Activated naive CD4-positive, alpha-beta T cell treated with anti-CD3 and anti-CD28 coated beads for 36 hours (primary cell): ENCODE results near the gene BRCA2. TPM values are rescaled to one million over a fixed set of nuclear protein-coding genes. Genes with fewer than 3 reads are reported as not detected.

Experiments
- CTCF ChIA-PET: fragments of 350-600 bp; sonication (Branson Sonifier 250); formaldehyde crosslinking; loops from one replicate; lab custom pipeline; 2021; ENCODE audit warnings: antibody characterized with exemption; lab: Charles Lee
- DNase-seq: peaks from one replicate; pipeline ENCODE4 v3.0.0-alpha.2; 2020
- H3K27ac Mint-ChIP-seq: one replicate; pipeline ENCODE4 v1.8.0; 2021; ENCODE audit warnings: mild to moderate bottlenecking, mixed read lengths
- H3K27me3 Mint-ChIP-seq: one replicate; pipeline ENCODE4 v1.8.0; 2021; ENCODE audit warnings: low read depth, mixed read lengths
- H3K36me3 Mint-ChIP-seq: one replicate; pipeline ENCODE4 v1.8.0; 2021; ENCODE audit warnings: low read depth, mixed read lengths
- H3K4me1 Mint-ChIP-seq: one replicate; pipeline ENCODE4 v1.8.0; 2021; ENCODE audit warnings: low read depth, mixed read lengths
- H3K4me3 Mint-ChIP-seq: one replicate; pipeline ENCODE4 v1.8.0; 2021; ENCODE audit warnings: mild to moderate bottlenecking, moderate library complexity, mixed read lengths
- H3K9me3 Mint-ChIP-seq: one replicate; pipeline ENCODE4 v1.8.0; 2021; ENCODE audit warnings: mixed read lengths
- intact Hi-C: fragments of 100-400 bp; cut with micrococcal nuclease; formaldehyde crosslinking; loops from one replicate; pipeline ENCODE4 v1.15.1; 2023
- total RNA-seq, 2 experiments: library from RNA; stranded (reverse); gene quantifications; one replicate each; pipeline ENCODE4 v1.2.3, GENCODE V29; 2021

BRCA2 gene
- total RNA-seq, 2 experiments from 2014 or later = 17.3 to 21.3 TPM

DNA sequence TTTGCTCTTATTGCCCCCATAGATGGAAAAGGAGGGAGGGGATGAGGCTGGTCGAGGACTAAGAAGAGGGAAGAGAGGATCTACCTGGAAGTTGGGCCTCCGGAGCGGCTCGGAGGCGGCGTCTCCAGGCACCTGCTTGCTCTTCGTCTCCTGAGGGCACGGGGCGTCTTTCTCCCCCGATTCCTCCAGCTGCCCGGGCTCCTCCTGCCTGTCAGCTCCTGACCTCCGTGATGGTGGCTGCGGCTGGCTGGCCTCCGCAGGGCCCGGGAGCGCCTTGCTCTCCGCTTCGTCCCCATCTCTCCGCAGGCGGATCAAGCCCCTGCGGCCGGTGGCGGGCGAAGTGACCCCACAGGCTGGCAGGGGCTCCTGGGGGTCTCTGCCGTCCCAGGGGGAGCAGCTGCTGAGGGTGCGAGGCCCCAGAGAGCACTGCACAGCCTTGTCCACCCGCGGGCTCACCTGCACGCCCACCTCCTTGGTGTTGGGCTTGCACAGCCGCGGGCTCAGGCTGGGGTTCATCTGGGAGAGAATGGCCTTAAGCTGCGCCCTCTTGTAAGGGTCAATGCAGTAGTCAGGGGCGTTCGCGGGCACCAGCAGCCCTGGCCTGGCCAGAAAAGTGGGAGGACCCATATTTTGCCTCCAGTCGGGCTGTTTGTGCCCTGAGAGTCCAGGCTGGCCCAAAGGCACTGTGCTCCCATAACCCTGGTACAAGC is 4.0 kb upstream of the BRCA2 start:
- peaks cover 5% of the 10 kb centered on the region for H3K36me3 Mint-ChIP-seq
- intact Hi-C loops = loop anchor here (2.0 to 10.0 kb wide), 2 partner anchors 147 to 603 kb away; no protein-coding TSS in a partner anchor
- peaks cover 14% of the 10 kb centered on the region for H3K4me1 Mint-ChIP-seq
- no peaks in the 10 kb centered on the region for H3K9me3 Mint-ChIP-seq
- CTCF ChIA-PET = interaction anchor here (1.1 to 2.0 kb wide), 5 partner anchors 10 to 401 kb away, joined by 3 to 8 read pairs (median 5); no protein-coding TSS in a partner anchor
- no peak overlapping the region for H3K27ac Mint-ChIP-seq
- no peaks in the 10 kb centered on the region for H3K27me3 Mint-ChIP-seq
- no peak for DNase-seq
- H3K4me3 Mint-ChIP-seq = no peak overlapping the region

DNA sequence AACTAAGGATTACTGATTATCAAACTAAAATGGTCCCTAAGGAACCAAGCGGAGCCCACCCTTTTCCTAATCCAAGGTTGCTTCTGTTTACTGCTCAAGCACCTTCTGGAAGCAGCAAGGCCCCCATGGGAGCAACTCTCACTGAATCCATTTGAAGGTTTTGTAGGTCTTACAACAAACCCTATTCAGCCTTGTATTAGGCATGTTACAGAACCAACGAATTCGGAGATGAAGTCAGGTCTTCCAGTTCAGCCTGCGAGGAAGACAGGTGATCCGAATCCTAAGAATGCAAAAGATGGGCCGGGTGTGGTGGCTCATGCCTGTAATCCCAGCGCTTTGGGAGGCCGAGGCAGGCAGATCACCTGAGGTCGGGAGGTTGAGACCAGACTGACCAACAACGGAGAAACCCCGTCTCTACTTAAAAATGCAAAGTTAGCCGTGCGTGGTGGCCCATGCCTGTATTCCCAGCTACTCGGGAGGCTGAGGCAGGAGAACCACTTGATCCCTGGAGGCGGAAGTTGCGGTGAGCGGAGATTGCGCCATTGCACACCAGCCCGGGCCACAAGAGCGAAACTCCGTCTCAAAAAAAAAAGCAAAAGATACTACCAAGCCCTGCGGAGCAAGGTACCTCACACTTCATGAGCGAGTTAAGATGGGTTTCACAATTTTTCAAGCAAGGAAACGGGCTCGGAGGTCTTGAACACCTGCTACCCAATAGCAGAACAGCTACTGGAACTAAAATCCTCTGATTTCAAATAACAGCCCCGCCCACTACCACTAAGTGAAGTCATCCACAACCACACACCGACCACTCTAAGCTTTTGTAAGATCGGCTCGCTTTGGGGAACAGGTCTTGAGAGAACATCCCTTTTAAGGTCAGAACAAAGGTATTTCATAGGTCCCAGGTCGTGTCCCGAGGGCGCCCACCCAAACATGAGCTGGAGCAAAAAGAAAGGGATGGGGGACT is 754 bp upstream of the BRCA2 start:
- Mint-ChIP-seq H3K36me3 (peaks cover 20% of the 10 kb centered on the region), H3K27ac (peak overlapping the region; percentile 98)

DNA sequence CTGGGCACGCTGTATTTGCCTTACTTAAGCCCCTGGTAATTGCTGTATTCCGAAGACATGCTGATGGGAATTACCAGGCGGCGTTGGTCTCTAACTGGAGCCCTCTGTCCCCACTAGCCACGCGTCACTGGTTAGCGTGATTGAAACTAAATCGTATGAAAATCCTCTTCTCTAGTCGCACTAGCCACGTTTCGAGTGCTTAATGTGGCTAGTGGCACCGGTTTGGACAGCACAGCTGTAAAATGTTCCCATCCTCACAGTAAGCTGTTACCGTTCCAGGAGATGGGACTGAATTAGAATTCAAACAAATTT is 676 bp downstream of the BRCA2 start:
- DNase-seq = no peak
- CTCF ChIA-PET = interaction anchor here (0.8 to 1.7 kb wide), 5 partner anchors 9 to 406 kb away, joined by 3 to 7 read pairs (median 4); partner anchors contain the start of gene N4BP2L2
- H3K9me3 Mint-ChIP-seq = no peaks in the 10 kb centered on the region
- H3K4me3 Mint-ChIP-seq = peak overlapping the region; percentile 92
- peaks cover 26% of the 10 kb centered on the region for H3K36me3 Mint-ChIP-seq
- H3K27ac Mint-ChIP-seq = peak overlapping the region; percentile 98
- H3K4me1 Mint-ChIP-seq = peaks cover 12% of the 10 kb centered on the region
- intact Hi-C loops = loop anchor here (5.0 to 10.0 kb wide), 2 partner anchors 336 to 599 kb away; no protein-coding TSS in a partner anchor
- H3K27me3 Mint-ChIP-seq = no peaks in the 10 kb centered on the region

More for the DNA sequence above, 754 bp upstream of the BRCA2 start:
- CTCF ChIA-PET = interaction anchor here (0.7 to 1.7 kb wide), 8 partner anchors 15 to 267 kb away, joined by 3 to 8 read pairs (median 4); partner anchors contain the start of gene N4BP2L2
- peak; percentile 71 for DNase-seq
- H3K4me1 Mint-ChIP-seq = peaks cover 15% of the 10 kb centered on the region
- peak overlapping the region; percentile 92 for H3K4me3 Mint-ChIP-seq
- no peaks in the 10 kb centered on the region for H3K9me3 Mint-ChIP-seq
- H3K27me3 Mint-ChIP-seq = no peaks in the 10 kb centered on the region
- intact Hi-C loops = loop anchor here (1.0 to 10.0 kb wide), 9 partner anchors 14 to 1228 kb away; partner anchors contain the start of genes FRY, N4BP2L1, N4BP2L2 and PDS5B

DNA sequence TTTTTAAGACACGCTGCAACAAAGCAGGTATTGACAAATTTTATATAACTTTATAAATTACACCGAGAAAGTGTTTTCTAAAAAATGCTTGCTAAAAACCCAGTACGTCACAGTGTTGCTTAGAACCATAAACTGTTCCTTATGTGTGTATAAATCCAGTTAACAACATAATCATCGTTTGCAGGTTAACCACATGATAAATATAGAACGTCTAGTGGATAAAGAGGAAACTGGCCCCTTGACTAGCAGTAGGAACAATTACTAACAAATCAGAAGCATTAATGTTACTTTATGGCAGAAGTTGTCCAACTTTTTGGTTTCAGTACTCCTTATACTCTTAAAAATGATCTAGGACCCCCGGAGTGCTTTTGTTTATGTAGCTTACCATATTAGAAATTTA is 1.2 kb downstream of the BRCA2 start:
- H3K36me3 Mint-ChIP-seq = peaks cover 29% of the 10 kb centered on the region
- H3K4me3 Mint-ChIP-seq = peak overlapping the region; percentile 92
- H3K27ac Mint-ChIP-seq = no peak overlapping the region
- DNase-seq = no peak
- no peaks in the 10 kb centered on the region for H3K9me3 Mint-ChIP-seq
- H3K27me3 Mint-ChIP-seq = no peaks in the 10 kb centered on the region
- intact Hi-C loops = loop anchor here (5.0 to 10.0 kb wide), 2 partner anchors 336 to 598 kb away; no protein-coding TSS in a partner anchor
- peaks cover 12% of the 10 kb centered on the region for H3K4me1 Mint-ChIP-seq
- CTCF ChIA-PET = interaction anchor here (1.2 kb wide), 2 partner anchors 9 to 138 kb away, joined by 3 read pairs; no protein-coding TSS in a partner anchor

DNA sequence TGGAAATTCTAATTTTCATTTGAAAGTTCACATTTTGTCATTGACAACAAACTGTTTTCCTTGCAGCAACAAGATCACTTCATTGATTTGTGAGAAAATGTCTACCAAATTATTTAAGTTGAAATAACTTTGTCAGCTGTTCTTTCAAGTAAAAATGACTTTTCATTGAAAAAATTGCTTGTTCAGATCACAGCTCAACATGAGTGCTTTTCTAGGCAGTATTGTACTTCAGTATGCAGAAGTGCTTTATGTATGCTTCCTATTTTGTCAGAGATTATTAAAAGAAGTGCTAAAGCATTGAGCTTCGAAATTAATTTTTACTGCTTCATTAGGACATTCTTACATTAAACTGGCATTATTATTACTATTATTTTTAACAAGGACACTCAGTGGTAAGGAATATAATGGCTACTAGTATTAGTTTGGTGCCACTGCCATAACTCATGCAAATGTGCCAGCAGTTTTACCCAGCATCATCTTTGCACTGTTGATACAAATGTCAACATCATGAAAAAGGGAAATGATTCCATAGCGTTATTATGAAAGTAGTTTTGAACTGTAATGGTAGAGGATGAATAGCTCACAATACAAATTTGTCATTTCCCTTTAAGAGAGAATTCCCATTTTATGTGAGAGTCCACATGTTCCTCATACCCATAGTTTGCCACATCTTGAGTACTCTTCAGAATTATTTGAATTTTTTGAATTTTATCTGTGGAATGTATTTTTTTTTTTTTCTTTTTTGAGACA is 2.6 kb downstream of the BRCA2 start:
- DNase-seq = no peak
- CTCF ChIA-PET = interaction anchor here (0.7 to 1.3 kb wide), 4 partner anchors 15 to 71 kb away, joined by 3 read pairs; no protein-coding TSS in a partner anchor
- Mint-ChIP-seq H3K4me1 (peaks cover 12% of the 10 kb centered on the region), H3K9me3 (no peaks in the 10 kb centered on the region), H3K4me3 (no peak overlapping the region), H3K36me3 (peaks cover 39% of the 10 kb centered on the region), H3K27ac (no peak overlapping the region), H3K27me3 (no peaks in the 10 kb centered on the region)
- intact Hi-C loops = loop anchor here (5.0 to 10.0 kb wide), 2 partner anchors 334 to 597 kb away; no protein-coding TSS in a partner anchor

DNA sequence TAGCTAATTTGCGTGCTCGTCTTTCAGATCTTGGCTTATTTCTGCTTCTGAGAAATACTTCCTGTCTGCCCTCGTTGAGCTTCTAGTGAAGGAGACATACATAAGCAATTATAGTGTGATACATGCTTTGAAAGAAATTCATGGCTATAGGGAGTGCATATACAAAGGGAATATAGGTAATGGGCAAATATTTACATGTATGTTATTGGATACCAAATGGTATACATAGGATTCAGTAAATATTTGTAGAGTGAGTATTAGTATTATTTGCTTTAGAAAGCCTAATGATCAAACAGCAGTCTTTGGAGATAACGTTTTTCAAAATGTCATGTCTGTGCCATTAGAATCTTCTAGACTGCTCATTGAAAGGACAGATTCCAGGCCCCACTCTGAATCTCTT is 5.2 kb downstream of the BRCA2 start:
- Mint-ChIP-seq H3K4me3 (no peak overlapping the region), H3K27me3 (no peaks in the 10 kb centered on the region), H3K4me1 (peaks cover 6% of the 10 kb centered on the region), H3K27ac (no peak overlapping the region), H3K36me3 (peaks cover 47% of the 10 kb centered on the region), H3K9me3 (no peaks in the 10 kb centered on the region)
- no peak for DNase-seq
- intact Hi-C loops = no loop called here
- CTCF ChIA-PET = interaction anchor here (0.5 kb wide), 1 partner anchor 425 kb away, joined by 3 read pairs; no protein-coding TSS in a partner anchor

DNA sequence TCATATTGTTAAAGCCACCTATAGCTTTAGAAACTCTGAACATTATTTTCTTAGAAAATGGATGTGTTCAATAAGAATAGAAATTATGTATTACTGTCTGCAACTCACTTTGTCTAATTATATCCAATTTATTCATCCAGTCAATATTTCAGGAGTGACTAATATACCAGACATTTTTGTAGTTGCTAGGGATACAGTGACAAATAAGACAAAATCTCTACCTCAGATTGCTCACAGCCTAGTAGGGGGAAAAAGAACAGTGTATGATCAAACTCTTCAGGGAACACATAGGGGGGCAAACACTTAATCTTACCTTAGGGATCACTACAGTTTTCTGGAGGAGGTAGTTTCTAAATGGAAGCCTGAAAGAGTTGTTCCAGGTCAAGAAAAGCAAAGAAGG is 8.6 kb downstream of the BRCA2 start:
- CTCF ChIA-PET = interaction anchor here (0.6 kb wide), 1 partner anchor 69 kb away, joined by 3 read pairs; no protein-coding TSS in a partner anchor
- no peaks in the 10 kb centered on the region for H3K9me3 Mint-ChIP-seq
- H3K4me3 Mint-ChIP-seq = no peak overlapping the region
- no peak overlapping the region for H3K27ac Mint-ChIP-seq
- no peaks in the 10 kb centered on the region for H3K27me3 Mint-ChIP-seq
- no peaks in the 10 kb centered on the region for H3K4me1 Mint-ChIP-seq
- DNase-seq = no peak
- peaks cover 44% of the 10 kb centered on the region for H3K36me3 Mint-ChIP-seq
- intact Hi-C loops = no loop called here

DNA sequence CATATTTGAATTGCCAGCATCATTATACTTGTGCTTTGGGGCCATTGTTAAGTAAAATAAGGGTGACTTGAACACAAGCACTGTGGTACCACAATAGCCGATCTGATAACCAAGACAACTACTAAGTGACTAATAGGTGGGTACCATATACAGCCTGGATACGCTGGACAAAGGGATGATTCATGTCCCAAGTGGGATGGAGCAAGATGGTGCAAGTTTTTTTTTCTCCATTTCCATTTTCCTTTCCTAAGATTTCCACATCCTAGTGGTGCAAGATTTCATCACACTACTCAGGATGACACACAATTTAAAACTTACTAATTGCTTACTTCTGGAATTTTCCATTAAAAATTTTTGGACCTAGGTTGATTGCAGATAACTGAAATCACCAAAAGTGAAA is 15.1 kb downstream of the BRCA2 start:
- intact Hi-C loops = no loop called here
- Mint-ChIP-seq H3K36me3 (peaks cover 54% of the 10 kb centered on the region), H3K4me3 (no peak overlapping the region), H3K4me1 (no peaks in the 10 kb centered on the region), H3K27me3 (no peaks in the 10 kb centered on the region), H3K27ac (no peak overlapping the region), H3K9me3 (peaks cover 1% of the 10 kb centered on the region)
- CTCF ChIA-PET = no interaction called here
- no peak for DNase-seq

DNA sequence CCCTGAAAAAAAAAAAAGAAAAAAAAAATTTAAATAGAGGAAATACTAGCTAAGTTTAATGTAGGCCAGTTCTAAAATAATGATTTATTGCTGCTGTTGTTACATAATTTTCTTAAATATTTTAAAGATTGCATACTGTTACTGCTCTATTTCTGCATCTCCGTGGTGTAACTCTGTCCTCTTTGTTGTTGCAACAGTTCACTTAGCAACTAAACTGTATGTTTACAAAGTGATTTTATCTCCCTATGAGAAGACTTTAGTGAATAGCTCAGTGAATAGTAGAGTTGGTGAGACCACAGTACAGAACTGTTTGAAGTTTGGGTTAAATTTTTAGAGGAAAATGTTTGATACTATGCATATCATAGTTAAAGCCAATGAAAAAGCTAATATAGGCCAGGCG is 19.4 kb downstream of the BRCA2 start:
- H3K27ac Mint-ChIP-seq = no peak overlapping the region
- no peak overlapping the region for H3K4me3 Mint-ChIP-seq
- intact Hi-C loops = no loop called here
- no peak for DNase-seq
- H3K9me3 Mint-ChIP-seq = peaks cover 5% of the 10 kb centered on the region
- H3K4me1 Mint-ChIP-seq = no peaks in the 10 kb centered on the region
- CTCF ChIA-PET = interaction anchor here (0.6 to 1.1 kb wide), 2 partner anchors 17 to 80 kb away, joined by 3 read pairs; no protein-coding TSS in a partner anchor
- peaks cover 2% of the 10 kb centered on the region for H3K27me3 Mint-ChIP-seq
- peaks cover 74% of the 10 kb centered on the region for H3K36me3 Mint-ChIP-seq

DNA sequence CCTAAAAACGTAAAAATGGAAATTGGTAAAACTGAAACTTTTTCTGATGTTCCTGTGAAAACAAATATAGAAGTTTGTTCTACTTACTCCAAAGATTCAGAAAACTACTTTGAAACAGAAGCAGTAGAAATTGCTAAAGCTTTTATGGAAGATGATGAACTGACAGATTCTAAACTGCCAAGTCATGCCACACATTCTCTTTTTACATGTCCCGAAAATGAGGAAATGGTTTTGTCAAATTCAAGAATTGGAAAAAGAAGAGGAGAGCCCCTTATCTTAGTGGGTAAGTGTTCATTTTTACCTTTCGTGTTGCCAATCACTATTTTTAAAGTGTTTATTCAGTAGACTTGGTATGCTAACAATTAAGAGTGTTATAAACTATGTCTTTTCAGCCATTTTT is 25.6 kb downstream of the BRCA2 start:
- CTCF ChIA-PET = interaction anchor here (0.6 kb wide), 1 partner anchor 160 kb away, joined by 4 read pairs; no protein-coding TSS in a partner anchor
- H3K27ac Mint-ChIP-seq = no peak overlapping the region
- H3K36me3 Mint-ChIP-seq = peaks cover 28% of the 10 kb centered on the region
- intact Hi-C loops = no loop called here
- peaks cover 2% of the 10 kb centered on the region for H3K27me3 Mint-ChIP-seq
- H3K4me3 Mint-ChIP-seq = no peak overlapping the region
- no peaks in the 10 kb centered on the region for H3K4me1 Mint-ChIP-seq
- peaks cover 6% of the 10 kb centered on the region for H3K9me3 Mint-ChIP-seq
- DNase-seq = no peak

DNA sequence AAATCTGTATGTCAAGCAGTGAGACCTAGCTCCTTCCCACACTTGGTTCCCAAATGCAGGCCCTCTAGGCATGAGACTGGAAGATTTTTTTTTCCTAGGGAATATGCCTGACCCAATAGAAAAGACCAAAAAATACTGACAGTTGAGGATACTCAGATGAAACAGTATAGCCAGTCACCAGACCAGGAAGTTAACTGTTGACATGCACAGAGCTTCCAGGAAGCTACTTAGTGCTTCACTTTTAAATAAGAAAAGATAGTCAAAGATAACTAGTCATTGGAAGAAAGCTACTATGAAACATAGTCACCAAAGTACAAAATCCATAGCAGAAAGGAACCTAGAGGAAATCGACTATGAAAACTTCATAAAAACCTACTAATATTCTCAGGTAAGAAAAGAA is 32.3 kb downstream of the BRCA2 start:
- CTCF ChIA-PET = no interaction called here

More for the DNA sequence above, 32.3 kb downstream of the BRCA2 start:
- no peaks in the 10 kb centered on the region for H3K27me3 Mint-ChIP-seq
- no peaks in the 10 kb centered on the region for H3K9me3 Mint-ChIP-seq
- H3K27ac Mint-ChIP-seq = no peak overlapping the region
- no peak for DNase-seq
- no peaks in the 10 kb centered on the region for H3K4me1 Mint-ChIP-seq
- H3K36me3 Mint-ChIP-seq = peaks cover 36% of the 10 kb centered on the region
- no peak overlapping the region for H3K4me3 Mint-ChIP-seq
- intact Hi-C loops = no loop called here
